GM19099 (cell line): ENCODE results near the gene HP.
A peak's percentile ranks its signal among the peaks of the same experiment; 100 is the strongest.

Experiments
- POLR2A ChIP-seq: IDR thresholded peaks from 3 replicates; pipeline ENCODE4 v1.6.1; 2011; ENCODE audit warnings: low read depth; ENCODE audit not compliant: insufficient read length; ENCODE audit errors: extremely low read depth

Gene HP

GRCh38 chr16:72064361-72064894, 10.1 kb downstream of the HP start:
- TF ChIP-seq POLR2A: no peak

- no peak for TF ChIP-seq POLR2A
Observed at GRCh38 chr16:72066747-72067146, 12.4 kb downstream of the HP start.

- TF ChIP-seq POLR2A: no peak
Observed at GRCh38 chr16:72068930-72069329, 14.6 kb downstream of the HP start.

GRCh38 chr16:72072514-72073342, 18.4 kb downstream of the HP start:
- no peak for TF ChIP-seq POLR2A

GRCh38 chr16:72073560-72074230, 19.4 kb downstream of the HP start:
- TF ChIP-seq POLR2A: no peak

- TF ChIP-seq POLR2A: no peak
Observed at GRCh38 chr16:72083778-72084404, 29.6 kb downstream of the HP start.

GRCh38 chr16:72084445-72084844, 30.1 kb downstream of the HP start:
- no peak for TF ChIP-seq POLR2A

GRCh38 chr16:72085002-72085401, 30.7 kb downstream of the HP start:
- TF ChIP-seq POLR2A: no peak

- no peak for TF ChIP-seq POLR2A
Observed at GRCh38 chr16:72091217-72091616, 36.9 kb downstream of the HP start.

- TF ChIP-seq POLR2A: no peak
Observed at GRCh38 chr16:72092832-72093447, 38.6 kb downstream of the HP start.

GRCh38 chr16:72093448-72094265, 39.4 kb downstream of the HP start, which contains the start of the genes DHX38 and TXNL4B:
Gene DHX38, plus strand, starts transcription at chr16:72093847. Its CDS starts 2,311 bp downstream, at chr16:72096158.
Gene TXNL4B, minus strand, starts transcription at chr16:72093620. Its CDS starts 2,871 bp downstream, at chr16:72090749.
- peak; percentile 81 for TF ChIP-seq POLR2A

- TF ChIP-seq POLR2A: no peak
Observed at GRCh38 chr16:72094266-72094610, 39.9 kb downstream of the HP start.

GRCh38 chr16:72098936-72099335, 44.6 kb downstream of the HP start:
- TF ChIP-seq POLR2A: no peak

GRCh38 chr16:72099377-72099818, 45.1 kb downstream of the HP start:
- no peak for TF ChIP-seq POLR2A
